Measurements from ENCODE around the gene CLRN2.

Gene CLRN2

GRCh38 chr4:17492876-17493275, 22.1 kb upstream of the CLRN2 start:
- H3K27ac ChIP-seq, result peak overlapping the region; percentile 88
- TF ChIP-seq CTCF (conservative IDR thresholded peaks at IDR 0.05), result no peak

GRCh38 chr4:17493619-17494018, 21.3 kb upstream of the CLRN2 start:
- peak overlapping the region; percentile 88 for H3K27ac ChIP-seq
- TF ChIP-seq CTCF (conservative IDR thresholded peaks at IDR 0.05), result no peak

GRCh38 chr4:17494258-17495190, 20.4 kb upstream of the CLRN2 start:
- H3K27ac ChIP-seq, result peak overlapping the region; percentile 88
- no peak for TF ChIP-seq CTCF (conservative IDR thresholded peaks at IDR 0.05)

GRCh38 chr4:17497890-17498523, 17.0 kb upstream of the CLRN2 start:
- no peak for TF ChIP-seq CTCF (conservative IDR thresholded peaks at IDR 0.05)

GRCh38 chr4:17500574-17500973, 14.4 kb upstream of the CLRN2 start:
- TF ChIP-seq CTCF (conservative IDR thresholded peaks at IDR 0.05), result no peak
- H3K27ac ChIP-seq, result no peak overlapping the region

More at GRCh38 chr4:17497890-17498523, 17.0 kb upstream of the CLRN2 start:
- H3K27ac ChIP-seq, result no peak overlapping the region

GRCh38 chr4:17502756-17503155, 12.2 kb upstream of the CLRN2 start:
- H3K27ac ChIP-seq, result no peak overlapping the region
- no peak for TF ChIP-seq CTCF (conservative IDR thresholded peaks at IDR 0.05)

GRCh38 chr4:17504081-17504480, 10.9 kb upstream of the CLRN2 start:
- no peak for TF ChIP-seq CTCF (conservative IDR thresholded peaks at IDR 0.05)

More at GRCh38 chr4:17504081-17504480, 10.9 kb upstream of the CLRN2 start:
- no peak overlapping the region for H3K27ac ChIP-seq
